Neuronal stem cell (in vitro differentiated cells): ENCODE results near the gene SLX9.

Source experiments
- DNase-seq: peaks from one replicate; pipeline ENCODE4 v3.0.0-alpha.2; 2013; ENCODE audit warnings: low spot score
- H2AFZ ChIP-seq: one replicate; pipeline ENCODE4 v1.6.1; 2013; ENCODE audit warnings: mild to moderate bottlenecking, low read length, inconsistent platforms
- H2AK5ac ChIP-seq: 2 replicates; pipeline ENCODE4 v1.6.1; 2013; ENCODE audit warnings: low read depth, mild to moderate bottlenecking, inconsistent platforms, low read length, moderate library complexity, mixed read lengths
- H2BK120ac ChIP-seq: 2 replicates; pipeline ENCODE4 v1.6.1; 2013; ENCODE audit warnings: low read depth, mild to moderate bottlenecking, inconsistent platforms, low read length, moderate library complexity, mixed read lengths
- H2BK12ac ChIP-seq: one replicate; pipeline ENCODE4 v1.6.1; 2013; ENCODE audit warnings: low read length, inconsistent platforms
- H2BK15ac ChIP-seq: 2 replicates; pipeline ENCODE4 v1.6.1; 2013; ENCODE audit warnings: mild to moderate bottlenecking, low read length, inconsistent platforms, mixed read lengths
- H2BK5ac ChIP-seq: one replicate; pipeline ENCODE4 v1.6.1; 2013; ENCODE audit warnings: inconsistent platforms, mild to moderate bottlenecking, low read length, moderate library complexity
- H3K14ac ChIP-seq: one replicate; pipeline ENCODE4 v1.6.1; 2013; ENCODE audit warnings: low read length, inconsistent platforms
- H3K18ac ChIP-seq: 2 replicates; pipeline ENCODE4 v1.6.1; 2013; ENCODE audit warnings: low read length, inconsistent platforms
- H3K23ac ChIP-seq: 2 replicates; pipeline ENCODE4 v1.6.1; 2013; ENCODE audit warnings: low read depth, mild to moderate bottlenecking, mixed read lengths, low read length, inconsistent platforms; ENCODE audit not compliant: poor library complexity
- H3K27ac ChIP-seq: replicated peaks from 3 replicates; pipeline ENCODE4 v1.5.1; 2013; ENCODE audit warnings: low read length, inconsistent platforms
- H3K27me3 ChIP-seq, 3 experiments: 2 replicates each; pipeline ENCODE4 v1.6.1; 2013; ENCODE audit warnings: low read length in 3 of 3, mild to moderate bottlenecking in 2 of 3, inconsistent platforms in 1 of 3, low read depth in 1 of 3, mixed read lengths in 1 of 3, moderate library complexity in 1 of 3; ENCODE audit not compliant: control insufficient read depth in 3 of 3, insufficient read depth in 3 of 3
- H3K36me3 ChIP-seq, 2 donors: replicated peaks in 1 of 2; 2 replicates each; pipeline ENCODE4 v1.6.1; 2013; ENCODE audit warnings: low read length in 2 of 2; ENCODE audit not compliant: control insufficient read depth in 2 of 2, insufficient read depth in 2 of 2
- H3K4ac ChIP-seq: 2 replicates; pipeline ENCODE4 v1.6.1; 2013; ENCODE audit warnings: inconsistent platforms, mild to moderate bottlenecking, low read length, moderate library complexity
- H3K4me1 ChIP-seq, 2 donors: 1 replicate in 1 of 2; 2 replicates in 1 of 2; pipeline ENCODE4 v1.6.1; 2013; ENCODE audit warnings: low read length in 2 of 2, low read depth in 1 of 2; ENCODE audit not compliant: control insufficient read depth in 2 of 2, insufficient read depth in 1 of 2
- H3K4me2 ChIP-seq: one replicate; pipeline ENCODE4 v1.6.1; 2013; ENCODE audit warnings: mild to moderate bottlenecking, low read length, inconsistent platforms; ENCODE audit not compliant: insufficient read depth, poor library complexity, severe bottlenecking
- H3K4me3 ChIP-seq, 2 donors: 2 replicates each; pipeline ENCODE4 v1.5.1; 2013; ENCODE audit warnings: low read length in 2 of 2, mild to moderate bottlenecking in 2 of 2, inconsistent platforms in 1 of 2, moderate library complexity in 1 of 2
- H3K79me1 ChIP-seq: one replicate; pipeline ENCODE4 v1.6.1; 2013; ENCODE audit warnings: low read depth, mild to moderate bottlenecking, inconsistent platforms, low read length, moderate library complexity
- H3K9ac ChIP-seq: one replicate; pipeline ENCODE4 v1.6.1; 2013; ENCODE audit warnings: mild to moderate bottlenecking, low read depth, low read length, inconsistent platforms; ENCODE audit not compliant: poor library complexity
- H3K9me3 ChIP-seq, 2 donors: replicated peaks in 1 of 2; 2 replicates each; pipeline versions ENCODE3 to v1.6.1; 2013; ENCODE audit warnings: low read length in 2 of 2, mild to moderate bottlenecking in 2 of 2, inconsistent platforms in 1 of 2, low read depth in 1 of 2, mixed read lengths in 1 of 2, moderate library complexity in 1 of 2; ENCODE audit not compliant: control insufficient read depth in 2 of 2, insufficient read depth in 1 of 2
- H4K8ac ChIP-seq: one replicate; pipeline ENCODE4 v1.6.1; 2013; ENCODE audit warnings: low read depth, mild to moderate bottlenecking, inconsistent platforms, low read length, moderate library complexity
- H4K91ac ChIP-seq: one replicate; pipeline ENCODE4 v1.6.1; 2013; ENCODE audit warnings: low read length, low read depth, mild to moderate bottlenecking, inconsistent platforms; ENCODE audit not compliant: poor library complexity
- whole genome bisulfite sequencing, 2 donors: extraction: QIAGEN DNeasy Blood & Tissue Kit; methylation state at CpG; one replicate each; pipeline ENCODE4 v1.1.7; 2013; ENCODE audit warnings: missing lambda C conversion rate in 2 of 2, mixed read lengths in 1 of 2; ENCODE audit not compliant: insufficient read length in 2 of 2, insufficient replicate concordance in 1 of 2; ENCODE audit errors: extremely low coverage in 2 of 2; 5-methylcytosine and 5-hydroxymethylcytosine counted together

Gene SLX9

GRCh38 chr21:44977616-44978340, 37.9 kb downstream of the SLX9 start:
- Histone ChIP-seq H2BK5ac (no peak overlapping the region), H2BK12ac (no peak overlapping the region), H3K4me1 (peaks cover 3 to 5% of the 10 kb centered on the region in 2 donors), H3K79me1 (no peaks in the 10 kb centered on the region), H2BK120ac (no peak overlapping the region), H3K4me2 (no peak overlapping the region), H4K91ac (no peak overlapping the region), H2BK15ac (no peak overlapping the region), H3K27me3 (no peaks in the 10 kb centered on the region), H4K8ac (no peak overlapping the region), H3K18ac (no peak overlapping the region), H3K9me3 (no peaks in the 10 kb centered on the region), H2AFZ (no peak overlapping the region), H3K23ac (no peak overlapping the region), H3K27ac (no peak overlapping the region), H3K14ac (no peak overlapping the region), H3K4ac (no peak overlapping the region), H2AK5ac (no peak overlapping the region), H3K4me3 (no peak overlapping the region), H3K36me3 (peaks cover 4 to 28% of the 10 kb centered on the region in 2 donors), H3K9ac (peak overlapping the region; percentile 12)
- WGBS, 2 donors, result no CpG with 5 or more reads among the region's 22 CpGs
- DNase-seq, result no peak

- no peaks in the 10 kb centered on the region for H3K27me3 ChIP-seq
- peak overlapping the region; percentile 48 for H2BK5ac ChIP-seq
- H3K27ac ChIP-seq, result peak overlapping the region; percentile 20
- H2AK5ac ChIP-seq, result peak overlapping the region; percentile 81
- H3K9ac ChIP-seq, result no peak overlapping the region
- no peak overlapping the region for H2BK120ac ChIP-seq
- no peak overlapping the region for H2BK12ac ChIP-seq
- no peak for DNase-seq
- H4K8ac ChIP-seq, result peak overlapping the region; percentile 82
- H3K23ac ChIP-seq, result peak overlapping the region; percentile 80
- no peak overlapping the region for H4K91ac ChIP-seq
- peak overlapping the region in 1 of 2 donors; percentile 32 for H3K4me3 ChIP-seq
- no CpG with 5 or more reads among the region's 20 CpGs for WGBS, 2 donors
- peaks cover 5 to 13% of the 10 kb centered on the region in 2 donors for H3K4me1 ChIP-seq
- H3K14ac ChIP-seq, result peak overlapping the region; percentile 98
- no peaks in the 10 kb centered on the region for H3K79me1 ChIP-seq
- peak overlapping the region; percentile 94 for H3K18ac ChIP-seq
- H2AFZ ChIP-seq, result no peak overlapping the region
- H3K4ac ChIP-seq, result no peak overlapping the region
- H3K9me3 ChIP-seq, result no peaks in the 10 kb centered on the region
- H3K4me2 ChIP-seq, result no peak overlapping the region
- H2BK15ac ChIP-seq, result peak overlapping the region; percentile 17
- peaks cover 3 to 20% of the 10 kb centered on the region in 2 donors for H3K36me3 ChIP-seq
Observed at GRCh38 chr21:44979687-44980561, 40.1 kb downstream of the SLX9 start.

GRCh38 chr21:44980562-44981489, 41.0 kb downstream of the SLX9 start:
- Histone ChIP-seq H4K8ac (no peak overlapping the region), H3K4me3 (no peak overlapping the region), H3K4ac (no peak overlapping the region), H3K27ac (no peak overlapping the region), H3K9ac (no peak overlapping the region), H3K79me1 (no peaks in the 10 kb centered on the region), H2BK5ac (peak overlapping the region; percentile 48), H2BK15ac (peak overlapping the region; percentile 49), H2AFZ (no peak overlapping the region), H4K91ac (no peak overlapping the region), H3K23ac (peak overlapping the region; percentile 43), H2BK12ac (no peak overlapping the region), H3K14ac (peak overlapping the region; percentile 98), H3K4me2 (no peak overlapping the region), H3K27me3 (peaks cover 0 to 4% (median 0%) of the 10 kb centered on the region in 3 experiments), H2BK120ac (no peak overlapping the region), H2AK5ac (peak overlapping the region; percentile 81), H3K18ac (peak overlapping the region; percentile 94), H3K36me3 (peaks cover 1 to 12% of the 10 kb centered on the region in 2 donors), H3K9me3 (no peaks in the 10 kb centered on the region), H3K4me1 (peaks cover 9 to 13% of the 10 kb centered on the region in 2 donors)
- no peak for DNase-seq
- WGBS, 2 donors, result no CpG with 5 or more reads among the region's 38 CpGs
